Muscle of leg (tissue), 11 donors: ENCODE measurements around the gene RBM34. TPM values are rescaled to one million over a fixed set of nuclear protein-coding genes. Genes with fewer than 3 reads are reported as not detected.

ENCODE experiments used
- DNase-seq: peaks from one replicate; pipeline ENCODE4 v3.0.0; 2013
- H3K27ac ChIP-seq: one replicate; pipeline ENCODE4 v1.5.1; 2013; ENCODE audit warnings: mild to moderate bottlenecking, low read length, control low read depth
- H3K27me3 ChIP-seq: one replicate; pipeline ENCODE4 v1.6.1; 2013; ENCODE audit warnings: low read length; ENCODE audit not compliant: control insufficient read depth, insufficient read depth
- H3K36me3 ChIP-seq: one replicate; pipeline ENCODE4 v1.6.1; 2013; ENCODE audit warnings: low read length; ENCODE audit not compliant: control insufficient read depth, insufficient read depth
- H3K4me1 ChIP-seq: one replicate; pipeline ENCODE4 v1.6.1; 2013; ENCODE audit warnings: low read length; ENCODE audit not compliant: control insufficient read depth, insufficient read depth
- H3K4me3 ChIP-seq: one replicate; pipeline ENCODE4 v1.5.1; 2013; ENCODE audit warnings: low read length, control low read depth
- H3K9me3 ChIP-seq: replicated peaks from 2 replicates; pipeline ENCODE4 v1.6.1; 2013; ENCODE audit warnings: low read depth, low read length; ENCODE audit not compliant: control insufficient read depth
- WGBS: methylation state at CpG from one replicate; pipeline ENCODE4 v1.1.5; 2013; ENCODE audit warnings: missing lambda C conversion rate; ENCODE audit not compliant: insufficient coverage; 5-methylcytosine and 5-hydroxymethylcytosine counted together
- polyA plus RNA-seq, 8 donors: library from polyadenylated mRNA; unstranded; fragments of 120-200 nt; gene quantifications; one replicate each; pipeline versions ENCODE4 v1.2.1 to v1.2.3, GENCODE V29; 2013; ENCODE audit warnings: inconsistent platforms in 1 of 8, low replicate concordance in 1 of 8; ENCODE audit not compliant: insufficient read length in 8 of 8, insufficient read depth in 1 of 8
- total RNA-seq: library from RNA; stranded (reverse); fragments of 120-200 nt; gene quantifications from one replicate; pipeline ENCODE4 v1.2.4, GENCODE V29; 2013

Gene RBM34
- total and polyA plus RNA-seq, 9 donors: 50.2 to 69.6 (median 57.6) TPM

- Histone ChIP-seq H3K36me3 (peaks cover 53% of the 10 kb centered on the region), H3K27me3 (no peaks in the 10 kb centered on the region), H3K4me1 (no peaks in the 10 kb centered on the region), H3K27ac (no peak overlapping the region), H3K9me3 (no peaks in the 10 kb centered on the region), H3K4me3 (no peak overlapping the region)
- no CpG with 5 or more reads among the region's 2 CpGs for WGBS
- no peak for DNase-seq
These were observed 22.2 kb downstream of the RBM34 start for GRCh38 chr1:235138821-235139220.

- no peaks in the 10 kb centered on the region for H3K27me3 ChIP-seq
- no peaks in the 10 kb centered on the region for H3K9me3 ChIP-seq
- WGBS: no CpG with 5 or more reads among the region's 4 CpGs
- DNase-seq: no peak
- H3K4me3 ChIP-seq: no peak overlapping the region
- no peak overlapping the region for H3K27ac ChIP-seq
- no peaks in the 10 kb centered on the region for H3K4me1 ChIP-seq
- H3K36me3 ChIP-seq: peaks cover 45% of the 10 kb centered on the region
These were observed 24.9 kb downstream of the RBM34 start for GRCh38 chr1:235136111-235136510.

- Histone ChIP-seq H3K9me3 (no peaks in the 10 kb centered on the region), H3K27ac (no peak overlapping the region), H3K27me3 (no peaks in the 10 kb centered on the region), H3K4me1 (no peaks in the 10 kb centered on the region), H3K4me3 (no peak overlapping the region), H3K36me3 (peaks cover 41% of the 10 kb centered on the region)
- DNase-seq: no peak
- WGBS: 95% methylated on average over 5 of the region's 12 CpGs
These were observed 26.9 kb downstream of the RBM34 start for GRCh38 chr1:235134171-235134570.

- Histone ChIP-seq H3K9me3 (no peaks in the 10 kb centered on the region), H3K27me3 (no peaks in the 10 kb centered on the region), H3K4me1 (no peaks in the 10 kb centered on the region), H3K4me3 (no peak overlapping the region), H3K27ac (no peak overlapping the region), H3K36me3 (peaks cover 41% of the 10 kb centered on the region)
- WGBS: no CpG with 5 or more reads among the region's 3 CpGs
- DNase-seq: no peak
These were observed 28.0 kb downstream of the RBM34 start for GRCh38 chr1:235133086-235133485.

- Histone ChIP-seq H3K27me3 (no peaks in the 10 kb centered on the region), H3K4me1 (no peaks in the 10 kb centered on the region), H3K4me3 (no peak overlapping the region), H3K9me3 (no peaks in the 10 kb centered on the region), H3K27ac (no peak overlapping the region), H3K36me3 (peaks cover 32% of the 10 kb centered on the region)
- no peak for DNase-seq
- 67% methylated on average over 1 of the region's 6 CpGs for WGBS
These were observed 29.1 kb downstream of the RBM34 start for GRCh38 chr1:235131961-235132360.

- no peaks in the 10 kb centered on the region for H3K9me3 ChIP-seq
- H3K4me3 ChIP-seq: no peak overlapping the region
- H3K4me1 ChIP-seq: no peaks in the 10 kb centered on the region
- H3K36me3 ChIP-seq: peaks cover 25% of the 10 kb centered on the region
- H3K27ac ChIP-seq: no peak overlapping the region
- WGBS: 83% methylated on average over 3 of the region's 7 CpGs
- H3K27me3 ChIP-seq: no peaks in the 10 kb centered on the region
- DNase-seq: no peak
These were observed 30.2 kb downstream of the RBM34 start for GRCh38 chr1:235130766-235131270.

- 80% methylated on average over 1 of the region's 4 CpGs for WGBS
- peaks cover 18% of the 10 kb centered on the region for H3K36me3 ChIP-seq
- H3K27me3 ChIP-seq: no peaks in the 10 kb centered on the region
- no peak overlapping the region for H3K27ac ChIP-seq
- no peaks in the 10 kb centered on the region for H3K4me1 ChIP-seq
- no peaks in the 10 kb centered on the region for H3K9me3 ChIP-seq
- H3K4me3 ChIP-seq: no peak overlapping the region
- no peak for DNase-seq
These were observed 31.1 kb downstream of the RBM34 start for GRCh38 chr1:235129774-235130570.

- peak within 1 kb of the TSS; percentile 88 for H3K4me3 ChIP-seq
- peaks cover 18% of the 10 kb centered on the region for H3K36me3 ChIP-seq
- peak; percentile 99 for DNase-seq
- H3K27ac ChIP-seq: peak within 1 kb of the TSS; percentile 97
- under 1% methylated on average over 61 of the region's 67 CpGs for WGBS
- no peaks in the 10 kb centered on the region for H3K27me3 ChIP-seq
- H3K9me3 ChIP-seq: no peaks in the 10 kb centered on the region
- H3K4me1 ChIP-seq: no peaks in the 10 kb centered on the region
These were observed 32.4 kb downstream of the RBM34 start, which contains the start of gene TOMM20 for GRCh38 chr1:235128456-235129328. TOMM20 (minus strand) TSS chr1:235128837; CDS start chr1:235128715, 122 bp downstream.

GRCh38 chr1:235127732-235128455 lies 33.2 kb downstream of the RBM34 start:
- peaks cover 16% of the 10 kb centered on the region for H3K36me3 ChIP-seq
- 1% methylated on average over 20 of the region's 35 CpGs for WGBS
- no peaks in the 10 kb centered on the region for H3K9me3 ChIP-seq
- no peaks in the 10 kb centered on the region for H3K27me3 ChIP-seq
- H3K4me3 ChIP-seq: peak overlapping the region; percentile 88
- H3K4me1 ChIP-seq: no peaks in the 10 kb centered on the region
- no peak for DNase-seq
- peak overlapping the region; percentile 97 for H3K27ac ChIP-seq
